GM11168 (cell line): Measurements from ENCODE around the gene TUBAL3.

ENCODE experiments used
- in situ Hi-C: fragments of 300-500 bp; cut with MboI; formaldehyde crosslinking; loops from one replicate; pipeline ENCODE4 v1.12.0; 2022; ENCODE audit warnings: low sequenced_read_pairs; ENCODE audit not compliant: unreplicated experiment

The TUBAL3 gene

DNA sequence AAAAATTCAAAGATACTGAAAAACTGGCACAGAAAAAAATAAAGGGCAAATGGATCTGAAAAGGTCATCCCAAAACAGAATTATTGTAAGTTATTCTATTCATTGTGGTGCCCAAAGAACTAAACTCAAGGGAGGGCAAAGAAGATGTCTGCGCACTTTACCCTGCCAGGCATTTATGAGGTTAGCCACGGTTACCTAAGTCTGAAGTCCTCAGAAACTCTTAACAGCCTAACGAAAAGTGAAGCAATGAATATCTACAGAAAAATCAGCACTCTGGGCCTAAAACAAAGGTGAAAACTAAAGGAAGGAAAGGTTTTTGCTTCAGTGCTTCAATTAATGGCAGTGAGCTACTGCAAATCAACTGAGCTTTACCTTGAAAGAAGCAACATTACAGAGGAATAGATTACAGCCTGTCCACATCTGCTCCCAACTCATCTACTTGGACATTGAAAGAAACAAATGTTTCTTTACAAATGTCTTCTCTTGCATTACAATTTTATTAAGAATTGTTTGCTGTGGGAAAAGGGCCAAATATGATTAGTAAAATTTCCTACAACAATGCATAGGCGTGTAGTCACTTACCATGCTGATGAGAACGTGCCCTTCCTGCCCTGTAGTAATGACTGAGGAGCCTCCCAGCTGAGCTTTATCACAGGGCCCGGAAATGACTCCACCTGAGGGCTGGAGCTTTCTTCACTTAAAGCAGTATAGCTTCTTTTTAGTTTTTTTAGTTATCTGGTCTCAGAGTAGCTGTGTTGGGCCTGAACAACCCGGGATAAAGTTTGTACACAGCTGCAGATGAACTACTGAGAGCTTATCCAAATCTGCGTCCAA lies at the start of gene TUBAL3:
TUBAL3 (minus strand) TSS at position 621 of the 834 bp plus-strand sequence; CDS start at position 585, 36 bp downstream.
- in situ Hi-C loops, result no loop called here

- in situ Hi-C loops, result no loop called here
Measured at GRCh38 chr10:5453749-5454489, 49.3 kb upstream of the TUBAL3 start.

DNA sequence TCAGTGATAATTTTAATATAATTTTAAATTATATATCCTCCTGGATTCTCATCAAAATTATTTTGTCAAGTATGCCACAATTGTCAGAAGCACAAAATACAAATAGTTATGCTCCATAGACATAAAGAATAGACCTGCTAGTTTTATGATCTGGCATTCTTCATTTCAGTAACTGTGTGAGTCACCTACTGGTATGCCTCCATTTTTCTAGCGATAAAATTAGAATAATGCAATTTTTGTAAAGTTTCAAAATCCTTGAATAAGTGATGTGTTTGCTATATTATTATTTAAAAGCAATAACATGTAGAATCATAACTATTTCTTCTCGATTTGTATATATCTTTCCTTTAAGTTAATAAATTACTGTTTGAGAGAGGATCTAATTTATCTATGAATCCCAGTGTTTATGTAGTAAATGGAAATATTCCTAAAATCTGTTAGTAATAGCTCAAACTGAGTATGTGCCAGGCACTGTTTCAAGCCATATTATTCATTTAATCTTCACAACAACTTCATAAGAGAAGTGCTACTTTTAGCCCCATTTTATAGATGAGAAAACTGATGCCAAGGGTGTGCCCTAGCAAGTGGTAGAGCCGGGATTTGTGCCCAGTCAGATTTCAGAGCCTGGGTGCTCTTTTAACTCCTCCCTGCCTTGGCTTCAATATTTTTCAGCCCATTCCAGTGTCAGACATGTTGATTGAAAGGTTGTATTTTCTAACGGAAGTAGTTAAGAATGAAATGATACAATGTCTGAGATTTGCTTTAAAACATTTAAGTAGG lies 46.2 kb upstream of the TUBAL3 start:
- in situ Hi-C loops, result no loop called here

DNA sequence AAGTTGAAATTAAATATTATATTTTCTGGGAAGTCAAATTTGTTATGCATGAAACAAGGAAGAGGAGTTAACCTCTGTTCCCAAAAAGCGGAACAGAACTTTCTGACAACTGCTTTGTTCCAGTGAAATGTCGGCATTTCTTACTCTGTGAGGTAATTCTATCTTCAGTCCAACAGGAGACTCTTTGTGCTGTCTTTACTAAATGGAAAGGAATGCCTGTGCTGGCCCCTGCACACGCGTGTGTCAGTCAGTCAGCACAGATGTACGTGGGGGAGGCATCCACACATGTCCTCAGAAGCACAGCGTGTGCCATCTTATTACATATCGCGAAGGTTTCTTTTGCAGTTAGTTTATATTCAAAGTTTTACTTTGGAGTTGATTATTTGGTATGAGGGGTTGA lies 45.2 kb upstream of the TUBAL3 start:
- in situ Hi-C loops, result no loop called here

DNA sequence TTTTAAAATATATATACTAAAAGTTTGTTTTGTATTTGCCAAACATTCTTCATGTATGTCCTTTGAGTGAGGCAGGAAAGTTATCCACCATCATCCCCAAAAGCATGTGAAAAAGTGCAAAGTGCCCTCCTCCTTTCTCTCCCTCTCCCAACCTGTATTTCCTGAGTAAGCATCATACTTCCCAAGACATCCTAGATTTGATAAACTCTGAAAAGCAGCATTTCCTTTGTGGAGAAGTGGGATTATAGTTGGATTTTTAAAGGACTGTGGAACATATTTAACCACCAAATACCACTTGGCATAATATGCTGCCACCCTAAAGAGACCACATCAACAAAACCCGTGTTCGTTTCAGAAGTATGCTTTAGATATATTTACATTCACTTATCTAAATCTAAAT lies 44.6 kb upstream of the TUBAL3 start:
- in situ Hi-C loops, result no loop called here

DNA sequence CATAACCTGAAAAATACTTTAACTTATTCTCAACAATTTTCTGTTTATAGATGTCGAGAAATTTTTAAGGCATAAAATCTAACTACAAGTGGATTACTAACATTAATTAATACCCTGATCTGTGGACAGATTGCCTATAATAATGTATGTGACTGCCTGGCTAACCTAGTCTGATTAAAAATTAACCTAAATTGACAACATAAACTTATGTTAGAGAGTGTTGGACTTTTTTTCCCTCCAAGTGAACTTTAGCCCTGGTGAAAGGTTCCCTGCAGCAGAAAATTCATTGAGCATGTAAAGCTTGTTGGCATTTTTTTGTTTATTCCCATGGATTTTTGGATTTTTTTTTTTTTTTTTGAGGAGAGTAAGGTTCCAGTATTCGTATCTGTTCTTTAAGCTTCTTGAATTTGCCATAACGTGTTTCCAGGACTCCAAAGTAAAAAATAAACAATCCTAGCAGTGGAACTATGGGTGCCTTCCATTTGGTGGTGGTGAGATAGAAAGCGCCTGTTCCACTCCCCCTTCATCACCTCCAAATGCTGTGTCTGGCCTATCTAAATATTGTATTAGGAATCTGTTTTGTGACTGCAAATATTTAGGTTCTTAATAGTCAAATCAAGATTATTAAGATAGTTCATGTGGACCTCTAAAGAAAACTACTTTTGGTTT lies 43.8 kb upstream of the TUBAL3 start:
- in situ Hi-C loops, result no loop called here

- in situ Hi-C loops, result no loop called here
Measured at GRCh38 chr10:5447611-5448071, 43.0 kb upstream of the TUBAL3 start.

- in situ Hi-C loops, result no loop called here
Measured at GRCh38 chr10:5447056-5447455, 42.4 kb upstream of the TUBAL3 start.

- in situ Hi-C loops, result no loop called here
Measured at GRCh38 chr10:5446390-5446926, 41.8 kb upstream of the TUBAL3 start.

DNA sequence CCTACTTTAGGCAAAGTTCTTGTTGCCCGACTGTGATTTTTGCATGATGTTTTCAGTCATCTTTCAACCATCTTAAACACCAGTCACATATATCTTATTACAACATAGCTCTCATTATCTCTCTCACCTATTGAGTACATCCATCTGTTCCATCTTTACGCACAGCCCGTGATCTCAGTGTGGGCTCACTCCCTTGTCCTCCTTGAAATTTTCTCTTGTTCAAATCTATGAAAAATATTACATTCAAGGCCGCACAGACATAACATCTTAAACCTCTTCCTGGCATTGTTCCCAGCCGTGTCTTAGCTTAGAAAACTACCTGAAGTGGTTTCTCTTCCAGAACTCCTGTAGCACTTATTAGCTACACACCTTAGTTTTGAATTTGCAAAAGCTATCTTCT lies 40.4 kb upstream of the TUBAL3 start:
- in situ Hi-C loops, result no loop called here

GRCh38 chr10:5443429-5443828 lies 38.8 kb upstream of the TUBAL3 start:
- in situ Hi-C loops, result loop anchor here (5.0 kb wide), 1 partner anchor 174 kb away; no protein-coding TSS in a partner anchor

DNA sequence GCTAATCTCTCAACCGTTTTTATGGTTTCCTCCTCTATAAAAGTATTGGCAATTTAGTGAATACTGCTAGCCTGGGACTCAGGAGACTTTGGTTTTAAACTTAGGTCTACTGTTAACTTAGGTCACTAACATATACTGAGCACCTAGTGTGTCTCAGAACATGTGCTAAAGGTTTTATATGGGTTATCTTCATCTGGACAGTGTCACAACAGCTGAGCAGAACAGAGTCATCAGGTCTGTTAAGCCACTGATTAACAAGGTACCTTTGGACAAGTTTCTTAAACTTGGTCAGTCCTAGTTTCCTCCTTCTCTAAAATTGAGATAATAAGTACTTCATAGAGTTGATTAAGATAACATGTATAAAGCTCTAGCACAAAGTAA lies 38.4 kb upstream of the TUBAL3 start:
- in situ Hi-C loops, result loop anchor here (5.0 kb wide), 1 partner anchor 174 kb away; no protein-coding TSS in a partner anchor

- in situ Hi-C loops, result loop anchor here (5.0 kb wide), 1 partner anchor 175 kb away; no protein-coding TSS in a partner anchor
Measured at GRCh38 chr10:5442065-5442989, 37.7 kb upstream of the TUBAL3 start.

DNA sequence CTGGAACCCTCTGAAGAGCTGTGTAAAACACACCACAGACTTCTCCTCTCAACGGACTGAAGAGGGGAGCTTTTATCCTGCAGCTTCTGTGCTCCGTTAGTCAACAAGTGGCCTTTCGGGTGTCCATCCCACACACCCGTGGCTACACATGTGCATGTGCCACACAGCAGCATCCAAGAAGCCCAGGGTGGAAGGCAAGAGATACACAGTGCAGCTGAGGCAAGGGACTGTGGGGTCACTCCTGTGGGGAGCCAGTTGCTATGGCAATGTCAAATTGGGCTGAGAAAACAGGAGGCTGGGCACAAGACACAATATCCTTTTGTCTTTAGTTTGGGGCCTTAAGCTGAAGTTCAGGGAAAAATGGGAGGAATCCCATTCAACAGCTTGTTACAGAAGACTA lies 36.5 kb upstream of the TUBAL3 start:
- in situ Hi-C loops, result loop anchor here (5.0 kb wide), 1 partner anchor 176 kb away; no protein-coding TSS in a partner anchor

DNA sequence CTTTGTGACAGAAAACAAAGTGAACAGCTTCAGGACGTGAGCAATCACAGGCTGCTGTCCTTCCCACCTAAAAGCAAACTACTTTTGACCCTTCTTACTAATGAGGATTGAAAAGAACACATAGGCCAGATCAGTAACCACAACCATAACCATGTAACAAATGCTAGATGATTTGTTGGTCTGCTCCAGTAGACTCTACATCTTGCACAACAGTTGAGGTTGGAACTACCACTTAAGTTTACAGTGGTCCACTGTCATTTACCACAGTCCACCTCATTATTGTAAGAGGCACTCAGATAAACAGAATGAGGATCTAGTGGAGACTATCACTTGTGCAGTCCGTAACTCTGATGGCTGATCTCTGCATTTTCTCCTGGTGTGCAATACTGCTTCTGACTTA lies 35.6 kb upstream of the TUBAL3 start:
- in situ Hi-C loops, result loop anchor here (5.0 kb wide), 1 partner anchor 177 kb away; no protein-coding TSS in a partner anchor

- in situ Hi-C loops, result no loop called here
Measured at GRCh38 chr10:5435328-5435727, 30.7 kb upstream of the TUBAL3 start.

DNA sequence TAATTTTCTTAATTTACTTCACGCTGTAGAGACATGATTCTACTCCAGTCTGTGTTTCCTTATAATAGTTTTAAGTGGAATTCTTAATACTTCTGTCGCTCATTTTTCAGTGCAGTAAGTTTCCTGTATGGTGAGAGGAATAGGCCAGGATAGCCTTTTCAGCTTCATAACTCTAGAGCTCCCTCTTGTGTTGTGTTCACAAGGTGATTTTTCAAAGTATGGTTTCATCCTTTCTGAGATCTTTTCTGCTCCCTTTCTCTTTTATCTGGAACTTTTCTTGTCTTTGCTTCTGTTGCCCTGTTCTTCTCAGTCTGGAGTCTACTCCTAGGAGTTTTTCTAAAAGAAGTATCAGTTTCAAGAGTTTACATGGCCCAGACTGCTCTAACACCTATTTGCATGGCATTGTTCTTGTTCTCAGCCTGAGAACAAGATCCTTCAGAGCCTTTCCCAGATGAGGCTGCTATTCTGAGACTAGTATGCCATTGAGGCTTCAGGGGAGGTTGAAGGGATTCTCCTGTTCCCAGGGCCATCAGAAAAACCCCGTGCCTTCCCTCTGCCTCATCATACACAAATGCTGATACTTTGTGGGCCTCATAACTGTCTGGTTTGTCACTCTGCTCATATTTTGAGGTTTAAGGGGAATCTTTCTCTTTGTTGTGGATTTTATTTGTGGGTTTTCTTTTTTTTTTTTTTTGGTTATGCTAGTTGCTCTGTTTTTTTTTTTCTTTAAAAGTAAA lies 29.6 kb upstream of the TUBAL3 start:
- in situ Hi-C loops, result no loop called here

- in situ Hi-C loops, result no loop called here
Measured at GRCh38 chr10:5433182-5433581, 28.6 kb upstream of the TUBAL3 start.
